Right lobe of liver (tissue), 4 donors: Measurements from ENCODE around the gene ENDOV.

Source experiments
- POLR2A ChIP-seq: fragments of 450-650 bp; IDR thresholded peaks from one replicate; pipeline ENCODE4 v1.6.1; 2017; ENCODE audit warnings: antibody characterized with exemption, mild to moderate bottlenecking
- TF ChIP-seq, protein P1 (sequence below), 4 donors: fragments of 200-600 bp in 3 of 4; fragments of 450-650 bp in 1 of 4; IDR thresholded peaks; one replicate each; pipeline versions ENCODE4 v1.5.1 to v1.8.0; 2016 to 2022; ENCODE audit warnings: antibody characterized with exemption in 4 of 4, mild to moderate bottlenecking in 2 of 4
- donor health status: DM: no; HTN: no; CAD: no.
- donor health status: DM: no; HTN: no; CAD: no.
- donor health status: DM: no; HTN: yes; CAD: no.

DNA sequence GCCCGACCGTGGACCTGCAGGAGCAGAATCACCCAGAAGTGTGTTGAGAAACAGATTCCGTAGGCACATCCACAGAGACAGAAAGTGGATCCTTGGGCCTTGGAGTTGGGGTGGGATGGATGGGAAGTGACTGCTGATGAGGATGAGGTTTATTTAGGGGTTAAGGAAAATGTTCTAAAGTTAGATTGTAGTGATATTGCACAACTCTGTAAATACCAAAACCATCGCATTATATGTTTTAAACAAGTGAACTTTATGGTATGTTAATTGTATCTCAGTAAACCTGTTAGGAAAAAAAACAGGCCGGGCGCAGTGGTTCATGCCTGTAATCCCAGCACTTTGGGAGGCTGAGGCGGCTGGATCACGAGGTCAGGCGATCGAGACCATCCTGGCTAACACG is 3.6 kb downstream of the ENDOV start:
- no peak for TF ChIP-seq POLR2A
- TF ChIP-seq, protein P1, sequence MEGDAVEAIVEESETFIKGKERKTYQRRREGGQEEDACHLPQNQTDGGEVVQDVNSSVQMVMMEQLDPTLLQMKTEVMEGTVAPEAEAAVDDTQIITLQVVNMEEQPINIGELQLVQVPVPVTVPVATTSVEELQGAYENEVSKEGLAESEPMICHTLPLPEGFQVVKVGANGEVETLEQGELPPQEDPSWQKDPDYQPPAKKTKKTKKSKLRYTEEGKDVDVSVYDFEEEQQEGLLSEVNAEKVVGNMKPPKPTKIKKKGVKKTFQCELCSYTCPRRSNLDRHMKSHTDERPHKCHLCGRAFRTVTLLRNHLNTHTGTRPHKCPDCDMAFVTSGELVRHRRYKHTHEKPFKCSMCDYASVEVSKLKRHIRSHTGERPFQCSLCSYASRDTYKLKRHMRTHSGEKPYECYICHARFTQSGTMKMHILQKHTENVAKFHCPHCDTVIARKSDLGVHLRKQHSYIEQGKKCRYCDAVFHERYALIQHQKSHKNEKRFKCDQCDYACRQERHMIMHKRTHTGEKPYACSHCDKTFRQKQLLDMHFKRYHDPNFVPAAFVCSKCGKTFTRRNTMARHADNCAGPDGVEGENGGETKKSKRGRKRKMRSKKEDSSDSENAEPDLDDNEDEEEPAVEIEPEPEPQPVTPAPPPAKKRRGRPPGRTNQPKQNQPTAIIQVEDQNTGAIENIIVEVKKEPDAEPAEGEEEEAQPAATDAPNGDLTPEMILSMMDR (IDR thresholded peaks at IDR 0.05): no peak
